ENCODE results near the gene CD248. TPM values are rescaled to one million over a fixed set of nuclear protein-coding genes. Genes with fewer than 3 reads are reported as not detected.

Gene CD248
- total RNA-seq, 1 donor from 2014 or later, result 95.2 TPM

GRCh38 chr11:66310324-66310723 is 6.5 kb downstream of the CD248 start:
- no peak for DNase-seq (ENCODE audit: low spot score in 2 of 2, unreplicated experiment in 2 of 2)
- no peaks in the 10 kb centered on the region for H3K36me3 Mint-ChIP-seq
- peaks cover 18% of the 10 kb centered on the region for H3K4me1 Mint-ChIP-seq
- no peaks in the 10 kb centered on the region for H3K9me3 Mint-ChIP-seq
- H3K4me3 Mint-ChIP-seq, result no peak overlapping the region
- H3K27ac Mint-ChIP-seq, result no peak overlapping the region
- no peak for TF ChIP-seq CTCF (IDR thresholded peaks at IDR 0.05; ENCODE audit: unreplicated experiment)
- H3K27me3 Mint-ChIP-seq (ENCODE audit: low read depth), result peaks cover 5% of the 10 kb centered on the region

GRCh38 chr11:66309475-66309874 is 7.4 kb downstream of the CD248 start:
- H3K4me1 Mint-ChIP-seq, result peaks cover 11% of the 10 kb centered on the region
- H3K4me3 Mint-ChIP-seq, result no peak overlapping the region
- DNase-seq (ENCODE audit: low spot score in 2 of 2, unreplicated experiment in 2 of 2), result no peak
- H3K9me3 Mint-ChIP-seq, result no peaks in the 10 kb centered on the region
- H3K27me3 Mint-ChIP-seq (ENCODE audit: low read depth), result peaks cover 9% of the 10 kb centered on the region
- H3K27ac Mint-ChIP-seq, result no peak overlapping the region
- no peaks in the 10 kb centered on the region for H3K36me3 Mint-ChIP-seq
- TF ChIP-seq CTCF (IDR thresholded peaks at IDR 0.05; ENCODE audit: unreplicated experiment), result no peak

- peaks cover 13% of the 10 kb centered on the region for H3K27me3 Mint-ChIP-seq (ENCODE audit: low read depth)
- H3K9me3 Mint-ChIP-seq, result no peaks in the 10 kb centered on the region
- no peak for DNase-seq (ENCODE audit: low spot score in 2 of 2, unreplicated experiment in 2 of 2)
- no peak overlapping the region for H3K4me3 Mint-ChIP-seq
- no peaks in the 10 kb centered on the region for H3K36me3 Mint-ChIP-seq
- no peaks in the 10 kb centered on the region for H3K4me1 Mint-ChIP-seq
- H3K27ac Mint-ChIP-seq, result no peak overlapping the region
- TF ChIP-seq CTCF (IDR thresholded peaks at IDR 0.05; ENCODE audit: unreplicated experiment), result no peak
These were observed 14.2 kb downstream of the CD248 start for GRCh38 chr11:66302656-66303055.

DNA sequence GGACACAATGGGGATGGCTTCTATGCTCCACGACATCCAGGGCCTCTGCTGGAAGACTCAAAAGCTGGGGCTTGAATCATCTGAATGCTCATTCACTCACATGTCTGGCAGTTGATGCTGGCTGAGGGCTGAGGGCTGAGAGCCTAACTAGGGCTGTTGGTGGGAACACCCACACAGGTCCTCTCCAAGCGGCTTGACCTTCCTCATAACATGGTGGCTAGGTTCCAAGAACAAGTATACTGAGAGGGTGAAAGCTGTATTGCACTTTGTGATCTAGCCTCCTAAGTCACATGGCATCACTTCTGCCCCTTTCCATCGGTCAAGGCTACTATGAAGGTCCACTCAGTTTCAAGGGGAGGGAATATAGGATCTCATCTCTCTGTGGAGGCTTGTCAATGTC is 17.7 kb downstream of the CD248 start:
- DNase-seq (ENCODE audit: low spot score in 2 of 2, unreplicated experiment in 2 of 2), result no peak
- Mint-ChIP-seq H3K4me3 (no peak overlapping the region), H3K4me1 (no peaks in the 10 kb centered on the region), H3K27ac (no peak overlapping the region), H3K36me3 (no peaks in the 10 kb centered on the region), H3K27me3 (ENCODE audit: low read depth) (peaks cover 24% of the 10 kb centered on the region), H3K9me3 (no peaks in the 10 kb centered on the region)
- TF ChIP-seq CTCF (IDR thresholded peaks at IDR 0.05; ENCODE audit: unreplicated experiment), result no peak

DNA sequence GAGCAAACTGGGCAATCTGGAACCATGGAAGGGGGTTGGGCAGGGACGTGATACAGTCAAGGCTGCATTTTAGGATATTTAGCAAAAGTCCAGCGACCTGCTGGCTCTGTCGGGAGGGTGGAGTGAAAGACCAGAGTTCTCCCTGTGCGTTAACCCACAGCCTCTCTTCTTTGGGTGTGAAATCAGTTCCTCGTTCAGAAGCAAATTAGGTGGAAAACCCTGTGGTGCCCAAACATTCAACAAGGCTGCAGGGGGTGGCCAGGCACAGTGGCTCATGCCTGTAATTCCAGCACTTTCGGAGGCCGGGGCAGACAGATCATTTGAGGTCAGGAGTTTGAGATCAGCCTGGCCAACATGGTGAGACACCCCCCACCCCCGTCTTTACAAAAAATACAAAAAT is 19.2 kb downstream of the CD248 start:
- DNase-seq (ENCODE audit: low spot score in 2 of 2, unreplicated experiment in 2 of 2), result no peak
- Mint-ChIP-seq H3K4me1 (peaks cover 3% of the 10 kb centered on the region), H3K27me3 (ENCODE audit: low read depth) (peaks cover 38% of the 10 kb centered on the region), H3K4me3 (no peak overlapping the region), H3K36me3 (no peaks in the 10 kb centered on the region), H3K9me3 (no peaks in the 10 kb centered on the region), H3K27ac (no peak overlapping the region)
- TF ChIP-seq CTCF (IDR thresholded peaks at IDR 0.05; ENCODE audit: unreplicated experiment), result no peak

Measured in mesothelial cell of epicardium (in vitro differentiated cells).